Neural cell (in vitro differentiated cells): Measurements from ENCODE around the gene VPS50.

Experiments used
- CTCF ChIP-seq: fragments of 450-650 bp; IDR thresholded peaks from 2 replicates; pipeline ENCODE4 v1.5.1; 2014; ENCODE audit warnings: antibody characterized with exemption, mild to moderate bottlenecking, moderate library complexity; ENCODE audit not compliant: poor library complexity, severe bottlenecking
- EP300 ChIP-seq: fragments of 450-650 bp; conservative IDR thresholded peaks from 2 replicates; pipeline ENCODE4 v1.6.1; 2014; ENCODE audit warnings: antibody characterized with exemption, mild to moderate bottlenecking, moderate library complexity; ENCODE audit not compliant: poor library complexity, severe bottlenecking
- EZH2 ChIP-seq: fragments of 200-600, 300-800 bp; shearing (Covaris generic), sonication (generic); IDR thresholded peaks from 2 replicates; pipeline ENCODE4 v1.6.1; 2014; ENCODE audit warnings: antibody characterized with exemption, low read length, borderline replicate concordance, mild to moderate bottlenecking; ENCODE audit not compliant: insufficient read depth, poor library complexity, severe bottlenecking
- MXI1 ChIP-seq: fragments of 450-650 bp; conservative IDR thresholded peaks from 2 replicates; pipeline ENCODE4 v1.6.1; 2014; ENCODE audit warnings: antibody characterized with exemption, mild to moderate bottlenecking; ENCODE audit not compliant: poor library complexity, severe bottlenecking
- POLR2AphosphoS5 ChIP-seq: IDR thresholded peaks from 2 replicates; pipeline ENCODE4 v1.6.1; 2012
- RAD21 ChIP-seq: fragments of 450-650 bp; conservative IDR thresholded peaks from 2 replicates; pipeline ENCODE4 v1.6.1; 2014; ENCODE audit warnings: antibody characterized with exemption, mild to moderate bottlenecking, moderate library complexity
- REST ChIP-seq: IDR thresholded peaks from 2 replicates; pipeline ENCODE4 v1.6.1; 2012; ENCODE audit warnings: borderline replicate concordance
- SMC3 ChIP-seq: fragments of 450-650 bp; conservative IDR thresholded peaks from 2 replicates; pipeline ENCODE4 v1.6.1; 2014; ENCODE audit warnings: antibody characterized with exemption, mild to moderate bottlenecking, moderate library complexity; ENCODE audit not compliant: poor library complexity
- TAF1 ChIP-seq: IDR thresholded peaks from 2 replicates; pipeline ENCODE4 v1.6.1; 2012; ENCODE audit warnings: low read depth

- TF ChIP-seq EZH2 (no peak), CTCF (peak; percentile 75), SMC3 (peak; percentile 69), REST (no peak), RAD21 (peak; percentile 64), POLR2AphosphoS5 (no peak), MXI1 (no peak), TAF1 (no peak), EP300 (no peak)
Observed at GRCh38 chr7:93228302-93228701, 3.9 kb upstream of the VPS50 start.
